CD4-positive, alpha-beta T cell (primary cell): ENCODE results near the gene RAB41. TPM values are rescaled to one million over a fixed set of nuclear protein-coding genes. Genes with fewer than 3 reads are reported as not detected.

Experiments
- ATAC-seq: fragments of 200-7000 bp; cut with Tn5 transposase; one replicate; pipeline ENCODE4 v1.10.0; 2022; ENCODE audit warnings: mild to moderate bottlenecking; ENCODE audit not compliant: poor library complexity
- CTCF ChIA-PET: fragments of 350-600 bp; sonication (Branson Sonifier 250); formaldehyde crosslinking; loops from one replicate; lab custom pipeline; 2021; ENCODE audit warnings: antibody characterized with exemption, inconsistent platforms; lab: Charles Lee
- POLR2A ChIA-PET: fragments of 350-600 bp; sonication (Branson Sonifier 250); formaldehyde crosslinking; loops from one replicate; lab custom pipeline; 2021; ENCODE audit warnings: antibody characterized with exemption, inconsistent platforms; lab: Charles Lee
- DNase-seq, 14 experiments: peaks; one replicate each; pipeline ENCODE4 v3.0.0-alpha.2; 2013 to 2020; ENCODE audit warnings: mixed read lengths in 2 of 14
- H3K27ac ChIP-seq, 2 donors: one replicate each; pipeline versions ENCODE4 v1.5.1 to v1.7.0; 2013; ENCODE audit warnings: low read length in 2 of 2, low read depth in 1 of 2, mild to moderate bottlenecking in 1 of 2
- H3K27me3 ChIP-seq, 2 experiments: 1 replicate in 1 of 2; 2 replicates in 1 of 2; pipeline versions ENCODE4 v1.6.1 to v1.7.0; 2013; ENCODE audit warnings: low read length in 2 of 2, control low read depth in 1 of 2, mild to moderate bottlenecking in 1 of 2, moderate library complexity in 1 of 2; ENCODE audit not compliant: insufficient read depth in 2 of 2, control insufficient read depth in 1 of 2
- H3K36me3 ChIP-seq: one replicate; pipeline ENCODE4 v1.6.1; 2013; ENCODE audit warnings: low read length, control low read depth; ENCODE audit not compliant: insufficient read depth
- H3K4me1 ChIP-seq: one replicate; pipeline ENCODE4 v1.6.1; 2013; ENCODE audit warnings: low read length, control low read depth; ENCODE audit not compliant: insufficient read depth
- H3K4me3 ChIP-seq: one replicate; pipeline ENCODE4 v1.5.1; 2013; ENCODE audit warnings: mild to moderate bottlenecking, low read length, moderate library complexity
- H3K9me3 ChIP-seq, 2 experiments: 1 replicate in 1 of 2; 2 replicates in 1 of 2; pipeline versions ENCODE4 v1.6.1 to v1.7.0; 2013; ENCODE audit warnings: low read length in 2 of 2, mild to moderate bottlenecking in 2 of 2, control low read depth in 1 of 2, moderate library complexity in 1 of 2; ENCODE audit not compliant: control insufficient read depth in 1 of 2, insufficient read depth in 1 of 2
- H3K27ac Mint-ChIP-seq: one replicate; pipeline ENCODE4 v1.8.0; 2020; ENCODE audit warnings: mixed read lengths
- H3K27me3 Mint-ChIP-seq: one replicate; pipeline ENCODE4 v1.8.0; 2021; ENCODE audit warnings: mixed read lengths
- H3K36me3 Mint-ChIP-seq: one replicate; pipeline ENCODE4 v1.8.0; 2021; ENCODE audit warnings: low read depth, mixed read lengths
- H3K4me1 Mint-ChIP-seq: one replicate; pipeline ENCODE4 v1.8.0; 2021; ENCODE audit warnings: low read depth, mixed read lengths
- H3K4me3 Mint-ChIP-seq: one replicate; pipeline ENCODE4 v1.8.0; 2020; ENCODE audit warnings: mild to moderate bottlenecking, mixed read lengths
- H3K9me3 Mint-ChIP-seq: one replicate; pipeline ENCODE4 v1.8.0; 2020; ENCODE audit warnings: mixed read lengths
- CTCF ChIP-seq: fragments of 200-600 bp; IDR thresholded peaks from one replicate; pipeline ENCODE4 v1.8.0; 2022; ENCODE audit warnings: antibody characterized with exemption, mild to moderate bottlenecking
- intact Hi-C, 2 experiments: fragments of 100-400 bp; cut with DNase I in 1 of 2; cut with micrococcal nuclease in 1 of 2; formaldehyde crosslinking; loops; one replicate each; pipeline versions ENCODE4 v1.15.1 to v1.9.0; 2023 to 2025; cut with DNase I, micrococcal nuclease
- total RNA-seq, 174 experiments: library from RNA in 2 of 174; stranded (reverse) in 2 of 174; gene quantifications; one replicate each; pipeline ENCODE4 v1.2.3 and lab custom pipeline; 2021 to 2026

Gene RAB41
- total RNA-seq, 2 experiments from 2014 or later: not detected

- TF ChIP-seq CTCF: no peak
- no peaks in the 10 kb centered on the region for H3K9me3 ChIP-seq
- DNase-seq: no peak
- Mint-ChIP-seq H3K9me3 (no peaks in the 10 kb centered on the region), H3K36me3 (peaks cover 6% of the 10 kb centered on the region), H3K4me1 (peaks cover 18% of the 10 kb centered on the region), H3K27me3 (no peaks in the 10 kb centered on the region), H3K4me3 (no peak overlapping the region), H3K27ac (no peak overlapping the region)
- no peaks in the 10 kb centered on the region for H3K36me3 ChIP-seq
- peaks cover 13% of the 10 kb centered on the region for H3K4me1 ChIP-seq
- H3K27me3 ChIP-seq: no peaks in the 10 kb centered on the region
- intact Hi-C loops: loop anchor here in 1 of 2 experiments (5.0 kb wide), 1 partner anchor 139 kb away; no protein-coding TSS in a partner anchor
- ATAC-seq: no peak
- no peak overlapping the region for H3K4me3 ChIP-seq
- POLR2A ChIA-PET: no interaction called here
- H3K27ac ChIP-seq: no peak overlapping the region
- CTCF ChIA-PET: no interaction called here
Measured at GRCh38 chrX:70293621-70294020, 11.6 kb downstream of the RAB41 start.

- H3K27me3 ChIP-seq: no peaks in the 10 kb centered on the region
- POLR2A ChIA-PET: no interaction called here
- no peak for ATAC-seq
- H3K27ac ChIP-seq: no peak overlapping the region
- CTCF ChIA-PET: no interaction called here
- intact Hi-C loops: no loop called here
- no peaks in the 10 kb centered on the region for H3K9me3 ChIP-seq
- TF ChIP-seq CTCF: no peak
- Mint-ChIP-seq H3K27me3 (no peaks in the 10 kb centered on the region), H3K4me3 (no peak overlapping the region), H3K27ac (peak overlapping the region; percentile 4), H3K36me3 (no peaks in the 10 kb centered on the region), H3K4me1 (peaks cover 6% of the 10 kb centered on the region), H3K9me3 (no peaks in the 10 kb centered on the region)
- DNase-seq: no peak
- H3K36me3 ChIP-seq: no peaks in the 10 kb centered on the region
- no peak overlapping the region for H3K4me3 ChIP-seq
- H3K4me1 ChIP-seq: no peaks in the 10 kb centered on the region
Measured at GRCh38 chrX:70301716-70302115, 19.7 kb downstream of the RAB41 start.

DNA sequence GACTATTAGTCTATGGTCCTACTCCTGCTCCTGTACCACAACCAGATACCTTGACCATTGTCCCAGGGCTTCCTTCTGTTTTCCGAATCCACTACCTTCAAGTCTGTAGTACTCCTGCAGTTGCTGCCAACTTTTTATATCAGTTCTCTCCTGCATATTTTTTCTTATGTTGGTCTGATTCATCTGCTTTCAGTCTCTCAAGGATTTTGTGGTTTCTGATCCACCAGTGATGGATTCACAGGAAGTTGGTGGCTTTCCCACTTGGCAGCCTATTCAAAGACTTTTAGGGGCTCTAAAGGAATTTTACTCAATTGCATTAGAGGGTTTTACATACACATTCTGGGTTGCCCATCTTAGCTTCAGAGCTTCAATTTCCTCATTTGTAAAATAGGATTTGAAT, 31.5 kb downstream of the RAB41 start:
- no peak for DNase-seq
- no peaks in the 10 kb centered on the region for H3K27me3 ChIP-seq
- ATAC-seq: no peak
- Mint-ChIP-seq H3K27ac (no peak overlapping the region), H3K4me1 (no peaks in the 10 kb centered on the region), H3K4me3 (no peak overlapping the region), H3K27me3 (no peaks in the 10 kb centered on the region), H3K9me3 (no peaks in the 10 kb centered on the region), H3K36me3 (no peaks in the 10 kb centered on the region)
- TF ChIP-seq CTCF: no peak
- H3K4me3 ChIP-seq: no peak overlapping the region
- H3K27ac ChIP-seq: no peak overlapping the region
- intact Hi-C loops: no loop called here
- H3K36me3 ChIP-seq: no peaks in the 10 kb centered on the region
- CTCF ChIA-PET: no interaction called here
- no peaks in the 10 kb centered on the region for H3K9me3 ChIP-seq
- POLR2A ChIA-PET: interaction anchor here (1.1 kb wide), 1 partner anchor 24 kb away, joined by 3 read pairs; the partner anchor contains the start of genes KIF4A and PDZD11
- no peaks in the 10 kb centered on the region for H3K4me1 ChIP-seq
